Stimulated activated naive CD8-positive, alpha-beta T cell treated with anti-CD3 and anti-CD28 coated beads, Interleukin-15, Interleukin-2, amounts not matched to agents 100 ng/mL and 50 ng/mL, for 24 hours (primary cell): Measurements from ENCODE around the gene PDILT.

Experiments used
- H3K27ac Mint-ChIP-seq: one replicate; pipeline ENCODE4 v1.8.0; 2021; ENCODE audit warnings: mild to moderate bottlenecking, mixed read lengths
- H3K27me3 Mint-ChIP-seq: one replicate; pipeline ENCODE4 v1.8.0; 2021; ENCODE audit warnings: mixed read lengths
- H3K36me3 Mint-ChIP-seq: one replicate; pipeline ENCODE4 v1.8.0; 2021; ENCODE audit warnings: low read depth, mixed read lengths
- H3K4me1 Mint-ChIP-seq: one replicate; pipeline ENCODE4 v1.8.0; 2021; ENCODE audit warnings: low read depth, mixed read lengths
- H3K4me3 Mint-ChIP-seq: one replicate; pipeline ENCODE4 v1.8.0; 2021; ENCODE audit warnings: mild to moderate bottlenecking, mixed read lengths
- H3K9me3 Mint-ChIP-seq: one replicate; pipeline ENCODE4 v1.8.0; 2021; ENCODE audit warnings: mixed read lengths

The PDILT gene

DNA sequence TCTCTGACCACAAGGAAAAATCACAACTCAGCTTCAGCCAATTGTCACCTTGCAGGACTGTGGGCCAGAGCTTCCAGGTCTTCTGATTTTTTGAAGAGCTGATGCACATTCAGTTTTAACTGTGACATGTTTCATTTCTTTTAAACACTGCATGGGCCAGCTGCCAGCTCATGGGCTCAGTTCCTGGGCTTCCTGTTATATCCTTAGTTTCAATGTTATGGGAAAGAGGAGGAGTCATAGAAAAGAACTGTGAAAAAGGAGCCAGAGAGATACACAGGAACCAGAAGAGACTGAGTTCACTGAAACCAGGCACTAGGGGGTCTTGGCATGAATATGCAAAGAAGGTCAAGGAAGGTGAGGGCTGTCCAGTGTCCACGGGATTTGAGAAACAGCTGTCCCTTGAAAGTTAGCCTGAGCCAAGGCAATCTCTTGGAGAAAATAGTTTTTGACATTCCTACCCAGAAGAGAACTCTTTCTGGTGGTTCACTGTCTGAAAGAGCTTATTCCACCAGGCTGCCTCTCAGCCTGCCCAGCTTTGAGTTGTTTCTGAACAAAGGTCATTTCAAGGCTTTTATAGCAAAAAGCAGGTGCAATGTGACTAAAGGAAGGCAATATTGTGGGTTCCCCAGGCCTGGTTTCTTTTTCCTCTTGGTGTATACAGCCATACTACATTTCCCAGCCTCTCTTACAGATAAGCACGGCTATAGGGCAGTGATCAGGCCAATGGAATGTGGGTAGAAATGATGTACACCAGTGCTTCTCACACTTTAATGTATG, 10.5 kb downstream of the PDILT start:
- Mint-ChIP-seq H3K9me3 (no peaks in the 10 kb centered on the region), H3K27ac (no peak overlapping the region), H3K4me1 (no peaks in the 10 kb centered on the region), H3K27me3 (no peaks in the 10 kb centered on the region), H3K4me3 (no peak overlapping the region), H3K36me3 (no peaks in the 10 kb centered on the region)

DNA sequence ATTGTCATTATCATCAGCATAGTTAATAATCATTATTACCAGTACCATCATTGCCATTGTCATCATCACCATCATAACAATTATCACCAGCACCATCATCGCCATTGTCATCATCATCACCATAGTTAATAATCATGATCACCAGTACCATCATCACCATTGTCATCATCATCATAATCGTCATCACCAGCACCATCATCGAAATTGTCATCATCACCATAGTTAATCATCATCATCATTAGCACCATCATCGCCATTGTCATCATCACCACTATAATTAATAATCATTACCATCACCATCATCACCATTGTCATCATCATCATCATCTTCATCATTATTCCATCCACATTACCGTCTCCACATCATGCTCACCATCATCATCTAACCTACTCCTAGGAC, 13.5 kb downstream of the PDILT start:
- no peak overlapping the region for H3K27ac Mint-ChIP-seq
- H3K4me1 Mint-ChIP-seq = no peaks in the 10 kb centered on the region
- H3K36me3 Mint-ChIP-seq = no peaks in the 10 kb centered on the region
- H3K27me3 Mint-ChIP-seq = peaks cover 18% of the 10 kb centered on the region
- no peak overlapping the region for H3K4me3 Mint-ChIP-seq
- no peaks in the 10 kb centered on the region for H3K9me3 Mint-ChIP-seq

DNA sequence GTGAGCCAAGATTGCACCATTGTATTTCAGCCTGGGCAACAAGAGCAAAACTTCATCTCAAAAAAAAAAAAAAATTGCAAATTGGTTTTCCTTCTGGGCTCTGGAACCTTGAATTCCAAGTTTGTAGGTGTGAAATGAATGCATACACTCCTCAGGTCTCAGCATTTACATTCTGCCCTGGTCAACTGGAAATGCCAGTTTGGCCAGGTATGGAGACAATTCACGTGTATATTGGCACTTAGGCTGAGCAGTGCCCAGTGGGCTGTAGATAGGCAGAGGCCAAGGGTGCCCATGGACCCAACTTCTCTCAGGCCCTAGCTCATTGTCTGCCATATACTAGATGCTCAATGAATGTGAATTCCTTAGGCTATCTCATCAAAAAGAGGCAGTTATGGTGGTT, 15.7 kb downstream of the PDILT start:
- Mint-ChIP-seq H3K4me3 (no peak overlapping the region), H3K27me3 (peaks cover 18% of the 10 kb centered on the region), H3K4me1 (no peaks in the 10 kb centered on the region), H3K36me3 (no peaks in the 10 kb centered on the region), H3K9me3 (no peaks in the 10 kb centered on the region), H3K27ac (no peak overlapping the region)

DNA sequence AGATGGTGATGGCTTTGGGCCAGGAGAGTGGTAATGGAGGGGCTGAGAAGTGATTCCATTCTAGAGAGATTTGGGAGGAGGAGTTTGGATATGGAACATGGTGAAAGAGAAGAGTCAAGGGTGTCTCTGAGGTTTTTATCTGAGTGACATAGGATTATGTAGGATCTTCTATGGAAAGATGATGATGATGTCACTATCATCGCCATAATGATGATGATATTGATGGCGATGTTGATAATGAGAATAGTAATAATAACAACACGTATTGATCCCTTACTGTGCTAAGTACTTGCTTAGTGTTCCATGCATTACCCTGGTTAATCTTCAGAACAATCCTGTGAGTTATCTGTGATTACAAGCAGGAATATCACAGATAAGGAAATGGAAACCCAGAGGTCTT, 16.6 kb downstream of the PDILT start:
- no peaks in the 10 kb centered on the region for H3K4me1 Mint-ChIP-seq
- H3K4me3 Mint-ChIP-seq = no peak overlapping the region
- no peaks in the 10 kb centered on the region for H3K9me3 Mint-ChIP-seq
- H3K36me3 Mint-ChIP-seq = no peaks in the 10 kb centered on the region
- peaks cover 18% of the 10 kb centered on the region for H3K27me3 Mint-ChIP-seq
- no peak overlapping the region for H3K27ac Mint-ChIP-seq

DNA sequence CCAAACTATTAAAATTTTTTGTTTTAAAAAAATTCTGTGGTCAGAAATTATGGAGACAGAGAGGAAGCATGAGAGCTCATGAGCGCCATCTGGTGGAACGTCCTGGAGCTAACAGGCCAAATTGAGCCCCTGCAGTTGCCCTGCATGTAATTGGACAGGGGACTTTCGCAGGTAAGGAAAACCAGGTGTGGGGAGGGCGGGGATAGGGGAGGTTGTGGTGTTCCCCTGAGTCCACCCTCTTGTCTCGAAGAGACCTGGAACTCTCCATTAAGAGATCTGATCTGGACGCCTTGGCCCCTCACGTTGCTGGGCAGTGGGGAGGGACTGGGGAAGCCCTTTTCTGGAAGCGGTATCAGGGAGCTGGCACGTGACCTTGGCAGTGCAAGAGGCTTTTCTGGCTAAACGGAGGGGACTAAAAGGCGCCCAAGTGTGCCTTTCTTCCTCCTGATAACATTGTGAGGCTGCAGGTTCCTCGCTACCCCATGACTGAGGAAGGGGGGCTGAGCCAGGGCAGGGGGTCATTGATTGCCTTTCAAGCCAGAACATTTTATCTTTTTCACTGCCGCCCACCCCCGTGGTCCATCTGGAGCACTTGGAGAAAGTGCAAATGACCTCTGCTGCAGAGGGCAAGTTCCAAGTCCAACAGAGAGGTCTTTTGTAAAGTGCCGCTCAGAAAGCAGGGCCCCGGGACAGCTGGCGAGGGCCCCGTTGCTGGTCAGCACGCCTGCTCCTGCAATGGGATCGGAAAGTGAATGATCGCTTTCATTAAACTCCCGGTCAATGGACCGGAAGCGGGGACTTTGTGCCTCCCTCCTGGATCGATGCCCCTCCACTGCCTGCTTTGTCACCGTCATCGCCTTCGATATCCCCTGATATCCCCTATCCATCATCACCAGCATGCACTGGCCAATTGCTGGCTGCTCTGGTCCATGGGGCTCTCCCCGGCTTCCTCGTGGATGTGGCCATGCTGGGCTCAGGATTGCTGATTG, 18.4 kb downstream of the PDILT start:
- Mint-ChIP-seq H3K4me1 (no peaks in the 10 kb centered on the region), H3K36me3 (no peaks in the 10 kb centered on the region), H3K4me3 (no peak overlapping the region), H3K9me3 (no peaks in the 10 kb centered on the region), H3K27me3 (peaks cover 18% of the 10 kb centered on the region), H3K27ac (no peak overlapping the region)

DNA sequence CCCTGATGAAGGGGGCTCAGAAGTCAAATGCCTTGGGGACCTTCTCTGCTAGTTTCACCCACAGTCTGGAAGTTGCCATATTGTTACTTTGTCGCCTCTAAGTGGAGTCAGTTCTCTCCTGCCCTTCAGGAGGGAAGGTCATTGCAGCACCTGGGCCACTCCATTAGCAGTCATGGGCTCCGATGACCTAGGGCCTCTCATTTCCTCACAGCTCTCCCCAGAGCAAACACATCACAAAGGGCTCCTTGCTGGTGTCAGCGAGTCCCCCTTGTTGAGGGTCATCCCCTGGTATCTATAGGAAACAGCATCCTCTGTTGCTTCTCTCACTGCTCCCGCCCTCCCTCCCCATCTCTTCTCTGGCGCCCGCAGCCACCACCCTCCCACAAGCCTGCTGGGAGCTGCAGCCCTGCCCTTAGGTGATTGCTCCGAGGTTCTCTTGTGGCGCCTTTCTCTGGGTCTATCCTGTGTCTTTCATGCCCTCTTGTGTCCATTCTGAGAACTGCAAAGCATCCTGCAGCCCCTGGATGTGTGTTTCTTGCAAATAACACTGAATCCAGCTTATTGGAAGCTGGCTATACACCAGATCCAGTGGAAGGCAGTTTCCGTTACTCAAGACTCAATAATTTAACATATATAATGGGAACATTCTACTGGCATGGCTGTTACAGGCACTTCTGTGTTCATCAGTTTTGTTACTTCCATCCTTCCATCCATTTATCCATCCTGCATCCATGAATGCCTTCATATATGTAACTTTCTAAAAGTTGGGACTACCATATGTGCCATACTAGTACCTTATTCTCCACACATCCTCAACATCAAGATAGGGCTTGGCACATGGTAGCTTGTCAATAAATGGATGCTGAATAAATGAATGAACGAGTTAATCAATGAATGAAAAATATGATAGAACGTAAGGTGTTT, 21.2 kb downstream of the PDILT start:
- no peak overlapping the region for H3K27ac Mint-ChIP-seq
- H3K9me3 Mint-ChIP-seq = no peaks in the 10 kb centered on the region
- H3K36me3 Mint-ChIP-seq = no peaks in the 10 kb centered on the region
- H3K4me1 Mint-ChIP-seq = no peaks in the 10 kb centered on the region
- H3K27me3 Mint-ChIP-seq = peaks cover 18% of the 10 kb centered on the region
- no peak overlapping the region for H3K4me3 Mint-ChIP-seq

DNA sequence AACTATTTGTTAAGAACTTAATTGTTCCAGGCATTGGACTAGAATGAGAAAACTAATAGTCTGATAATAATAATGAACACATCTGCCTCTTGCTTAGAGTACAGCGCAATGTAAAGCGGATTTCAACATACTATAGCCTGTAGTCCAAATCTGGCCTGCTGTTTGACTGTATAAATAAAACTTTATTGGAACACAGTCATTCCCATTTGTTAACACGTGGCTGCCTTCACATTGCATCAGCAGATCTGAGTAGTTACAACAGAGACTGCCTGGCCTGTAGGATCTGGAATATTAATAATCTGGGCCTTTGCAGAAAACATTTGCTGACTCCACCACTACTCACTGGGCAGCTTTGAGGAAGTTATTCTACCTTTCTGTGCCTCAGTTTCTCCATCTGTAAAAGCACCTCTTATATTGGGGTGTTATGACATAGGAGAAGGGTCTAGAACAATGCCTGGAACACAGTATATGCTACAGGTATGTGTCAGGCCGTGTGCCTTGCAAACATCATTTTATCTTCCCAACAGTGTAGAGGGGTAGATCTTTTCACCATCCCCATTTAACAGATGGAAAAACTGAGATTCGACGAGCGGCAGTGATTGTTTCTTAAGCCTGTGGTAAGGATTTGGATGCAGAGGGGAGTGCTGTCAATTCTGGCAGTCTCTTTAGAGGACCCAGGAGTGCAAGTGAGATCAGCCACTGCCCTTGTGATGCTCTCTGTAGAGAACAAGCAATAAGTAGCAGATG, 22.2 kb downstream of the PDILT start:
- H3K4me3 Mint-ChIP-seq = no peak overlapping the region
- no peak overlapping the region for H3K27ac Mint-ChIP-seq
- peaks cover 12% of the 10 kb centered on the region for H3K27me3 Mint-ChIP-seq
- H3K4me1 Mint-ChIP-seq = no peaks in the 10 kb centered on the region
- H3K36me3 Mint-ChIP-seq = no peaks in the 10 kb centered on the region
- H3K9me3 Mint-ChIP-seq = no peaks in the 10 kb centered on the region

DNA sequence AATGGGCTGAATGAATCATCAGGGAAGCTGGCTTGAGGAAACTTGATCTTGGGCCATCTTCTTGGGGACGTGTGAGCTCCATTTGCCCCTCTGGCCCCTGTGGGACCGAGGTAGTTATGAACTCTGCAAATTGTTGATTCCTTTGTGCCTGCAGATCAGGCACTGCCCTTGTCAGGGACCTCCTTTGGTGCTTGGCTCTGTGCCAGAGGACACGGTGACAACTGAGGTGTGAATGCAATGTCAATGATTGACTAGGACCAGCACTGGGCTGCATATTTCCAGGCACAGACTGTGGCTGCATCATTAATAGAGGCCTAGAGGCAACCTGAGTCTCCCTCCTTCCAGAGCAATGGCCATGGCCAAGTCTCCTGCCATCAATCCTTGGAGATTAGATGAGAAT, 23.8 kb downstream of the PDILT start:
- H3K4me3 Mint-ChIP-seq = no peak overlapping the region

DNA sequence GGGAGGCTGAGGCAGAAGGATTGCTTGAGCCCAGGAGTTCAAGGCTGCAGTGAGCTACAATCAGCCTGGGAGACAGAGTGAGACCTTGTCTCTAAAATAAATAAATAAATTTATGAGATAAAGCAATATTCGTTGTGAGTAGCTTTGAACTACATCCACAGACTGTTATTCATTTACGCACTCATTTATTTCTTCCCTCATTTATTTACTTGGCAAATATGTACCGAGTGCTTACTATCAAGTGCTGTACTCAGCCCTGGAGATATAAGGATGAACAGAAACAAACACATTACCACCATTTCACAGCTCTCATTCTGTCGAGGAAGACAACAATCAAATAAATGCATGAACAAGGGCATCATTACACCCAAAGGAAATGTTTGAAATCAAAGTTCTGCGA, 27.4 kb downstream of the PDILT start:
- Mint-ChIP-seq H3K9me3 (no peaks in the 10 kb centered on the region), H3K4me3 (no peak overlapping the region), H3K36me3 (no peaks in the 10 kb centered on the region), H3K27me3 (peaks cover 17% of the 10 kb centered on the region), H3K4me1 (no peaks in the 10 kb centered on the region), H3K27ac (no peak overlapping the region)

More for the DNA sequence above, 23.8 kb downstream of the PDILT start:
- no peak overlapping the region for H3K27ac Mint-ChIP-seq
- H3K4me1 Mint-ChIP-seq = no peaks in the 10 kb centered on the region
- peaks cover 10% of the 10 kb centered on the region for H3K27me3 Mint-ChIP-seq
- H3K9me3 Mint-ChIP-seq = no peaks in the 10 kb centered on the region
- no peaks in the 10 kb centered on the region for H3K36me3 Mint-ChIP-seq

DNA sequence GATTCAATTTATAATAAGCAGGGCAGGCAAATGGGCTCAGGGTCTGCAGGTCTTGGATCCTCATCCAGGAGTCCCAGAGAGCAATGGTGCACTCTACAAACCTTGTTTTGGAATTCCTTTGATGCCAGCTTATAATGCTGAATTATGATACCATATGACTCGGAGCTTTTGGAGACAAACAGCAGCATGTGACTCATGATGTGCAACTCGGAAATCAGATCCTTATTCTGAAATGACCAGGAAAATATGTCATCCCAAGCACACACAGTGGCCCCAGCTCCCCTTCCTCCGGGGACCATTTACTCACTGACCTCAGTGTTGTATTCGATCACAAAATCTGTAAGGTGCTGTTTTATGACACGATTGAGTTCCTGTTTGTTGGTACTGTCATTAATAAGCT, 31.8 kb downstream of the PDILT start:
- H3K36me3 Mint-ChIP-seq = no peaks in the 10 kb centered on the region
- H3K27me3 Mint-ChIP-seq = peaks cover 21% of the 10 kb centered on the region
- no peak overlapping the region for H3K4me3 Mint-ChIP-seq
- no peaks in the 10 kb centered on the region for H3K9me3 Mint-ChIP-seq
- no peaks in the 10 kb centered on the region for H3K4me1 Mint-ChIP-seq
- H3K27ac Mint-ChIP-seq = no peak overlapping the region

DNA sequence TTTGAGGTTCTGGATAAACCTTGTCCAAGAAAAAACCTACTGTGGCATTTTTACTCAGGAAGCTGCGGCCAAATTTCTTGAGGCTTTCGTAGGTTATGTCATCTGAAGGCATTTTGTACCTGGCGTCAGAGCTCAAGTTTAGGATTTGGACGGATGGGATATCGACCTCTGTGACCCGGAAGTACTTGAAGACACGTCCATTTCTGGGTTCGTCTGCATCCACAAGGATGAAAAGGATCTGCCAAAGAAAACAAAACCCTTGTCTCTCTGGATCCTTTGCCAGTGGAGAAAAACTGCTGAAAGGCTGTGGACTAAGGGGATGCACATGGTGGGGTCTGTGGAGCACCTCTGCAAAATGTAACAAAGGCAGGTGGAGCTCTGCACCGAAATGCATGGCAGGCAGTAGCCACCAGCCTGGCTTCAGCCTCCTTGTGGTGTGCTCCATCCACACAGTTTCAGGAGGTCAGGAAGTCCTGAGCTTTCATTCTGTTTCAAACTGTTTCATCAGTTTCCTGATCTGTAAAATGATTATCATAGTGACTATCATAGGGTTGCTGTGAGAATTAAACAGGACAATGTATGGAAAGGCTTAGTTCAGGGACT, 35.0 kb downstream of the PDILT start:
- Mint-ChIP-seq H3K27ac (no peak overlapping the region), H3K27me3 (peaks cover 12% of the 10 kb centered on the region), H3K4me3 (no peak overlapping the region), H3K36me3 (no peaks in the 10 kb centered on the region), H3K4me1 (no peaks in the 10 kb centered on the region), H3K9me3 (no peaks in the 10 kb centered on the region)

DNA sequence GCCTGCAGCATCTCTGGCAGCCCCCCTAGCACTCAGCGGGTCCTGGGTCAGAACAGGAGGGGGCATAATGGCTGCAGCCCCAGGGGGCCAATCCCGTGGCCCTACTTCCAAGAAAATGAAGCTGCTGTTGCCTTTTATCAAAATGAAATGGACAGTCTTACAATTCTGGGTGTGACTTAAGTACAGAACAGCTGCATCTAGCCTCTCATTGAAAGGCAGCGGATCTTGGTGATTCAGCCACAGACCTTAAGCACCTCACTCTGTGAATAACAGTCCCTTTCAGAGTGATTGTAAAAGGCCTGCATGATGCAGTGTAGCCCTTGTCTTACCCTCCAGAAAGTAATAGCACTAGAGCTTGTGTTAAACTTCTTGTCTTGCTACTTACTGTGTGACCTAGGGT, 40.5 kb downstream of the PDILT start:
- Mint-ChIP-seq H3K4me3 (no peak overlapping the region), H3K36me3 (no peaks in the 10 kb centered on the region), H3K9me3 (no peaks in the 10 kb centered on the region), H3K27me3 (peaks cover 4% of the 10 kb centered on the region), H3K27ac (no peak overlapping the region), H3K4me1 (no peaks in the 10 kb centered on the region)

DNA sequence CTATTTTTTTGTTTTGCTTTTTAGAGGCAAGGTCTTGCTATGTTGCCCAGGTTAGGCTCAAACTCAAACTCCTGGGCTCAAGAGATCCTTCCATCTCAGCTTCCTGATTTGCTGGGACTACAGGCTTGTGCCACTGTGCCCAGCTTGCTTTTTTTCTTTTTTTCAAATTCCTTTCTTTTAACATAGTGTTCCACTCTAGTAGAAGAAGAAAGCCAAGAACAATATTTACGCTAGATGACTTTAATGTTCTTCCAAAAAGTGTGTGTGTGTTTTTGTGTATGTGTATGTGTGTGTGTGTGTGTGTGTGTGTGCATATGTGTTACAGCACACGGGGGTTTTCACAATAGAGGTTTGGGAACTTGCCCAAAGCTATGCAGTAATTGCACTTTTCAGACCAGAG, 41.3 kb downstream of the PDILT start:
- peaks cover 4% of the 10 kb centered on the region for H3K27me3 Mint-ChIP-seq
- H3K27ac Mint-ChIP-seq = no peak overlapping the region
- H3K4me3 Mint-ChIP-seq = no peak overlapping the region
- no peaks in the 10 kb centered on the region for H3K36me3 Mint-ChIP-seq
- no peaks in the 10 kb centered on the region for H3K9me3 Mint-ChIP-seq
- no peaks in the 10 kb centered on the region for H3K4me1 Mint-ChIP-seq

DNA sequence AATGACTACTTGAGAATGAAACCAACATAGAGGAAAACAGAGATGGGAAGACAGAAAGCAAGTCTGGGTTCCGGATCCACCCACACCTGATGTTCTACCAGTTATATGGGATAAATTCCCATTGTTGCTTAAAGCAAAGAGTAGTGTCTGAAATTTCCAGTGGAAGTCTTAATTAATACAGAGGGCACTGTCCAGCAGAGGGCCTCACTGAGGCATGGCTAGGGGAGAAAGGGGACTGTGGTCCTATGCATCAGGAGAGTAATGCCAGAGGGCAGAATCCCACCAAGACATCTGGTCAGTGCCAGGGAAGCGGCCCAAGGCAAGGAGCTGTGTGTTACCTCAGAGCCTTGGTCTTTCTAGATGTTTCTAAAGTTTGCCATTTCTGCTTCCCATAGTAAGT, 44.5 kb downstream of the PDILT start:
- H3K27me3 Mint-ChIP-seq = peaks cover 8% of the 10 kb centered on the region
- no peaks in the 10 kb centered on the region for H3K36me3 Mint-ChIP-seq
- H3K9me3 Mint-ChIP-seq = no peaks in the 10 kb centered on the region
- no peak overlapping the region for H3K4me3 Mint-ChIP-seq
- H3K27ac Mint-ChIP-seq = no peak overlapping the region
- H3K4me1 Mint-ChIP-seq = no peaks in the 10 kb centered on the region
